Activated CD8-positive, alpha-beta memory T cell treated with anti-CD3 and anti-CD28 coated beads, Interleukin-2, amount 50 U/mL, for 1 hour (primary cell): Measurements from ENCODE around the gene C2orf74.

ENCODE experiments used
- DNase-seq: peaks from one replicate; pipeline ENCODE4 v3.0.0-alpha.2; 2020; ENCODE audit errors: extremely low read depth

C2orf74 gene

DNA sequence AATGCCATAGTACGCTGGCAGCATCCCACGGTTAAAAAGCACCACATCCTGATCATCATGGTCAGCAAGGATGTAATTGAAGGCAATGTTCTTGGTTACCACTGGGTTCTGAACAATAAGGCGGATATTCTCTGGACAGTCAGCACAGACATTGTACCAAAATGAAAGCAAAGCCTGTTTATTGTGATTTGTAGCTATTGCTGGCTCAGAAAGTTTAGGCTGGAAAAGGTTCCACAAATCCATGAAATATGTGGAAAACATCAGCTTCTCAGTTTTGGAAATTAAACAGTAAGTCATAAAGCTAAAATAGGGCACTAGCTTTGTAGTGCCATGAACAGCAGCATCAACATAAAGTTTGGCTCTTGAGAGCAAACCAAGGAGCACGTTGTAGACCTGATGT, 52.2 kb downstream of the C2orf74 start:
- DNase-seq, result no peak
